CMK (cell line): Measurements from ENCODE around the gene STK24.

Experiments used
- DNase-seq: peaks from one replicate; pipeline ENCODE4 v3.0.0-alpha.2; 2010; ENCODE audit warnings: low read depth

The STK24 gene

DNA sequence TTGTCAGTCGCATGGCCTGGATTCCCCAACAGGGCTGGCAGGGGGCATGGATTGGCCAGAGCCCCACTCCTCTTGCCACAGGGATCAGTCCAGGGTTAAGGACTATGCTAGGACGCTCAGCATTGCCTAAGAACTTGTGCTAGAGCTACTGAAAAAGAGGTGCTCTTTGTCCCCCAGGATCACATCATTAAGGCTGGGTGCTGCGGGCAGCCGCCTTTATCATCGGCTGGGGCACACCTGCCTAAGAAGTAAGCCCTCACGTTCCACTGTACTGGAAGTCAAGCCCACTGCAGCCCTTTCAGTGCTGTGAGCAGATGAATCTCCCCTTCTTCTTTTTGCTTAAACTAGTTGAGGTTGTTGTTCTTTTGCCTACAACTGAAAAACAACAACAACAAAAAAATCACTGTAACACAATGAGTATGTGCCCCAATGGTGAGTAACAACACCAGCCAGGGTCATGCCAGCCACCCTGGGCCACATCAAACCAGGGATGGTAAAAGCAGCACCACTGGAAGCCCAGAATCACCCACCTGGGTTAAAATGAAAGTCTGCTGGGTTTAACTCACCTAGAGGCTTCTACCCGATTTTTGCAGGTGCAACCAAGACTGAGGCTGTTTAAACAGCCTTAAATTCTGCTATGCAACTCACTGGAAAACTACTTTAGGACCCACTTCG is 20.6 kb downstream of the STK24 start:
- DNase-seq: no peak

DNA sequence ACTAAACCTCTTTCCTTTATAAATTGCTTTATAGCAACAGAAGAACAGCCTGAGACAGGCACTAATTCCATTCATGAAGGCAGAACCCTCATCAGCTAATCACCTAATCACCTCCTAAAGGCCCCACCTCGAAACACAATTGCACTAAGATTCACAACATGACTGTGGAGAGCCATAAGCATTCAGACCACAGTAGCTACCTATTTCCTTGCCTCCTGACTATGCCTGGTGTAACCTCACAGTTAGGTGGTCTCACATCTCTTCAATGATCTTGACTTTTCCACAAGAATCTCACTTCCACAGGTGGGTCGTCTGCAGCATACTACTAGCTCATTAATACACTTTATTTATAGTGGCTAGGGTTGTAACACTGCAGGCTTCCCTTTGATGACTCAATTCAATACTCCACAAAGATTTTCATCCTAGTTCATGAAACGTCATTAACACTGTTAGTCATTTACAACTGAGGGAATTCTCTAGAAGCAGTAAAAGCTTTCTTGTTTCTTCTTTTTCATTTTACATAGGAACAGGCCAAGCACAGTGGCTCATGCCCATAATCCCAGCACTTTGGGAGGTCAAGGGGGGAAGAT is 27.1 kb downstream of the STK24 start:
- no peak for DNase-seq

DNA sequence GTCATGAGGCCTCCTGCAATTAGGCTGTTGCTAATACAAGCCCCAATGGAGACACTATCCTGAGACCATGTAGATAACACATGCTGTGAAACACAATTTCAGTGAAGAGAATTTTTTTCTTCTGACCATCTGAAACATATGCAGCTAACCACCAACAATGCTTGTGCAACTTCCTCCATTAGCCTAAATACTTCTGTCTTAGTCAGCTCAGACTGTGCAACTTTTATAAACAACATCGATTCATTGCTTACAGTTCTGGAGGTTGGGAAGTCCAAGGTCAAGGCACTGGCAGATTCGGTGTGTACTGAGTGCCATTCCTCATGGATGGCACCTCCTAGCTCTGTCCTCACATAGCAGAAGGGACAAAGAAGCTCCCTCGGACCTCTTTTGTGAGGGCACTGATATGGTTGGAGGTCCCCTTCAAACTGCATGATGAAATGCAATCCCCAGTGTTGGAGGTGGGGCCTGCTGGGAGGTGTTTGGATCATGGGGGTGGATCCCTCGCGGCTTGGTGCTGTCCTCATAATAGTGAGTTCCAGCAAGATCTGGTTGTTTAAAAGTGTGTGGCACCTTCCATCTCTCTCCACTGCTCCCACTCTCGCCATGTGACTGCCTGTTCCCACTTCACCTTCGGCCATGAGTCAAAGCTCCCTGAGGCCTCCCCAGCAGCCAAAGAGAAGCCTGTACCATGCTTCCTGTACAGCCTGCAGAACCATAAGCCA is 27.7 kb downstream of the STK24 start:
- DNase-seq: no peak

DNA sequence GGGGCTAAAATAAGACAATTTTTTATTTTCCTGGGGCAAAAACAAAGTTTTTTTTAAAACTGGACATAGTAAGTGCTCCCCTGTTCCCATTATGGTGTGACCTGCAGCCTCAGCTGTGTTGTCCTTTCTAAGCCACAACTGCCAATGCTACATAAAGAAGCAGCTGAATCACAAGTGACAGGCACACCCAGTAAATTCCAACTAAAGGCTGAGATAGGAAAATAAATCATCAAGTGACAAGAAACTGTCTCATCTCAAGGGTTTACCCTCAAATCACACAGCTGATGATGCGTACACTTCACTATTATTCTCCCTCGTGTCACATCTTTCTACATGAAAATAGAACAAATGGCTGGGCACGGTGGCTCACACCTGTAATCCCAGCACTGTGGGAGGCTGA is 28.7 kb downstream of the STK24 start:
- DNase-seq: no peak

DNA sequence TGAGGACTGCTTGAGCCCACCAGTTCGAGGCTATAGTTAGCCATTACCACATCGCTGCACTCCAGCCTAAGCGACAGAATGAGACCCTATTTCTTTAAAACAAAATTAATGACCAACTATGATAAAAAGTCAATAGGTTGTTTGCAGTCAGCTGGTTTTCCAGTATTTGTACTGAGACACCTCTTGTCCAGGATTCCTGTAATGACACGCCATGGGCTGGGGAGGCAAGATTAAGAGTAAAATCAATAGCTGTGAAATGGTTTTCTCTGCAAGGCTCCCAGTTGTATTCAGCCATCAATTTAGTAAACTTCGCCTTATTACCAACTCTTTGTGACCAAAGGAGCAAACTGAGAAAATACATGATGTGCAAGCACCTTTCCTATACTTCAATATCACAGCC is 29.5 kb downstream of the STK24 start:
- no peak for DNase-seq

DNA sequence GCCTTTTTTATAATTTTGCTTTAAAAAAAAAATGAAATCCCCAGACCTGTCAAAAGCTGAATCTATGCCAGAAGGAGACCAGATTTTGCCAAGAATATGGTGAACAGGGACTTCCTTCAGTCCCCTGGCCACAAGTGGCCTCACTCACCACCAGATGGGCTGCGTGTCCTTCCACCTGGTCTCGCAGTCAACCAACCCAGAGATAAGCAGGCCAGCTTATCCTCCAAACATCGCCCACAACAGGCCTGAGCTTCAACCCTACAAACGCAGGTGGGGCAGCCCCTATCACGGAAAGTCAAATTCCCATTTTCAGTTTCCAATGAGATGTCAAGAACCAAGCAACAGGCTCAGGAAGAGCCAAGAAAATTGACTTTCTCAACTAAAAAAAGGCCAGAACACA is 30.5 kb downstream of the STK24 start:
- DNase-seq: no peak

DNA sequence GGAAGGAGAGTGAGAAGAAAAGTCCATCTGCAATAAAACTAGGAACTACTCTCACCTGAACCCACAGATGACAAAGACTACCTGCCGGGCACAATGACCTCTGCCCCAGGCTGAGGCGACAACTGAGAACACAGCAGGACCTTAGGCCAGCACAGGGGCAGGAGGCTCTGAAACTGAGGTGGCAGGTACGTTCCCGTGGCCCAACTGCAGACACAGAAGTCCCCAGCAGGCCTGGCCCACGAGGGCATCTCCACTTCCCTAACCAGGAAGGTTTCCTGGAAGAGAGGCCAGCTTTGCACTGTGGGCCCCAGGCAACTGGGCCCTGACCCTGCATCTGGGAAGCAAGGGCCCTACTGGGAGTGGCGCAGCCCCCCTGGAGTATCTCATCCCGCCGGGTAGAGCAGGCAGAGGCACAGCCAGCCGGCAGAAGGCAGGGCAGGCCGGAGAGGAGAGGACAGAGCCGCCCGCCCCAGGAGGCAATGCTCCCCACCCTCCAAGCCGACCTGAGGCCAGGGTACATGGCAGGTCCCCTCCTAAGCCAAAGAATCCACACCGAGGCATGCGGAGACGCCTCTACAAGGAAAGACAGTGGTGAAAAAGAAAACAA is 32.7 kb downstream of the STK24 start:
- DNase-seq: no peak

DNA sequence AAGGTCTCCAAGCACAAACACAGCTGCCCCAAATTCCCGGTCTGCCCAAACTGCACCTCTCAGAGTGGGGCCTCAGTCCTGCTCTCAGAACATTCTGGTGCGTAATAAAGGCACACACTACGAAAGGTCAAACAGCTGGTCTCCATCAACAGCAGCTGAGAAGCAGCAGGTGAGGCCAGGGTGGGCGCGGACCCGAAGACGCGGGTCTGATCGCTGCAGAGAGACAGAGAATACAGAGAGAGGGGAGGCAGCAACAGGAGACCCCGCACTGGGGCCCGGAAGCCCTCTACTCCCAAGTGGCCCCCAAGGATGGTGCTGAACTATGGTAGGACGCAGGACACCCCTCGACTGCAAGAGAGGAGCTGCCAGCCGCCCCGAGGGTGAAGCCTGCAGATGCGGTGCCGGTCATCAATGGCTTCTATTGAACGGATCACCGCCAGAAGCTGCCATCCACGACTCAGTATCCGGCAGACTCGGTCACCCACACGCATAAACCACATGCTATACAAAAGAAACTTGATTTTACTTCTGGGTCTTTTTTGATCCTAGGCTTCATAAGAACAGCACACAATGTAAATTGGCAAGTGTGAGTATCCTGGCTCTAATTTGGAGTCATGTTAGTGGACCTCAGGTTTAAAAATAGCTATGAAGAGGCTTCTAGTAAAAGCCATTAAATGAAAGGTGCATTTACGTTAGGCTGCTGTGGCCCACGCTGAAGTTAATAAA is 33.4 kb downstream of the STK24 start:
- no peak for DNase-seq

DNA sequence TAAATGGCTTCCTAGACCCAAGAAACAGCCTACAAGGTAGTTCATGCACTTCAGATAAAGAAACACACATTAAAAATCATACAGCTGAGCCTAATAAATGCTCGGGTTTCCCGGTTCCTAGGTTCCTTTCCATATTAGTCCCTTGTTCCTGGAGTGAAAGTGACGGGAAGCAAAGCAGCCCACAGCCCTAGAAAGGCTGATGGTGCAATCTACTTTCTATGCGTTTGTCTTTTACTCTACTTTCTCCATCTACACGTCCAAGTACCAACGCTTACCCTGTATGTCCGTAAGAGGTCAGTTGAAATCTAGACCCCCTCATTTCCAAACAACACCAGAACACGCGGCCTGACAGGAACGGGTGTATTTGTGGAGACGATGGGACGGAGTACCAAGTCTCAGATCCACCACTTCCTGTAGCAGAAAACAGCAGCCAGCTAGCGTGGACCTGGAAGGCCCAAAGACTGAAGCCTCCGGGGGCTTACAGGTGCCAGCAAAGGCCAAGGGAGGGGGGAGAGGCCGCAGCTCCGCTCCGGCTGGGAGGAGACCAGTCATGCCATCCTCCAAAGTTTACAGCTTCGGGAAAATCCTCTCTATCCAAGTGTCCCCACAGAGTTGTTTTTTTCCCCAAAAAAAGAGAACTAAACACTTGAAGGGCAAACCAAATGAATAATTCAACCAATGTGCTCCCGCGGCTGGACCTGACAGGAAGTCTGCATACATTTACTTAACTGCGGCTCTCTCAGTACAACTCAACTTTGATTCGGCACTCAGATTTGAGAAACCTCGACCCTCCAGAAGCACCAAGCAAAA is 34.1 kb downstream of the STK24 start:
- no peak for DNase-seq

DNA sequence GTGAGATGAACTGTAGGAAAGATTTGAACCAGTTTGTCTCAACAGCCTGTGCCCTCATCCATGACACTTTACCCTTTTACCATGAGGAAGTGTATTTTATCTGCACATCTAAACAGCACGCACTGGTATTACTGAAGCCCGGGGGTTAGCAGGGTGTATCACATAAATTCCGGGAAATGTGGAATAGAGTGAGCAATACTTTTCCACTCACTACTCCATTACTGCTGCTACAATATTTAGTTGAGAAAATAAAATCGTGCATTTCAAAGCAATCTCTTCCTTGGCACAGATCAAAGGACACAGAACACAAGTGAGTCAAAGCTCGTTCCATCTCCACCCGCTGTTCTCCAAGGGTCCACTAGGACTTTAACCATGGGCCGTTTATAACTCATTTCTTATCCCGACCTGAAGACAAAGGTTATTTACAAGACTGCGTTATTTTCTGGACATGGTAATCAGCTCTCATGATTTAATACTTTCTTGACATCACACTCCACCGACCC is 35.2 kb downstream of the STK24 start:
- DNase-seq: no peak

DNA sequence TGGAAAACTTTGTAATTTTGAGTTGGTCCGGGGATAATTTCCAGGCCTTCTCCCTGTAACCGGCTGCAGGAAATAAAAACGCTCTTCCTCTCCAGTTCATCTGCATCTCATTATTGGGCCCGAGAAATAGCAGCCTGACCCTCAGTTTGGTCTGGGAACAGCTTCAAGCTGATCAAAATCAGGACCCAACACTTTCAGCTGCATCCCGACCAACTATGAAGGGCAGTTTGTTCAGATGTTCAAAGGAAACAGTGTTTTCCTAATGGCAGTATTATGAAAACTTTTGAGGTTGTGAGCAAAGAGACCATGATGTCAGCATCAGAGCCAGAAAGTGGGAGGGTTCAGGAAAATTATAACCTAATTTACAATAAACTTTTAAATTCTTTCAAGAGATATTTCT is 35.7 kb downstream of the STK24 start:
- no peak for DNase-seq

DNA sequence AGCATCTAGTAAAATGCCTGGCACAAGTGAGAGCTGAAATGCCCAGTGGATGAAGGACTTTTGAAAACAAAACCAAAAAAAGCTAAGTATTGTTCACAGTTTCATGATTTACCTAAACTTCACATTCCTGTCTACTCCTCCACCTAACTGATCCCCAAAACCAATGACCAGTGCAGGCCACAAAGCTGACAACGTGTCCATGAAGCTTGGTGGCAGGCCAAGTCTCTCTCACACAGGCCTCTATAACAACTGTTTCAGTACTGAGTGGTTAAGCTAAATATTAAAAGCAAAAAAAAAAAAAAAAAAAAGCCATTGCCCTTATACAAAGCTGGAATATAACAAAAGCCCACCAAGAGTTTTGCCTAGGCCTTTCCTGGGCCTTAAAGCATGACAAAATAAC is 36.4 kb downstream of the STK24 start:
- DNase-seq: no peak

DNA sequence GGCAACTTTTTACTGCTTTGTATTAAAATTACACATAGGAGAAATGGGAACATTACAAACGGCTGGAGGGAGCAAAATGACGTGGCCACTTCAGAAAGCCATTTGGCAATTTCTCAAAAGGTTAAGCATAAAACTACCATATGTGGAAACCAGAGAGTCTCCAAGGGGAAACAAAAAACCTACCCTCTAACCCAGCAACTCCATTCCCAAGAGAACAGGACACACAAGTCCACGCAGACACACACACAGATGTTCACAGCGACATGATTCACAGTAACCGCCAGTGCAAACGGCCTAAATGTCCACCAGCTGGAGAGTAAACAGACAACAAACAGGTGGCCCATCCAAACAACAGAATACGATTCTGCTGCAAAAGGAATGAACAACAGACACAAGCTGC is 37.2 kb downstream of the STK24 start:
- DNase-seq: no peak

DNA sequence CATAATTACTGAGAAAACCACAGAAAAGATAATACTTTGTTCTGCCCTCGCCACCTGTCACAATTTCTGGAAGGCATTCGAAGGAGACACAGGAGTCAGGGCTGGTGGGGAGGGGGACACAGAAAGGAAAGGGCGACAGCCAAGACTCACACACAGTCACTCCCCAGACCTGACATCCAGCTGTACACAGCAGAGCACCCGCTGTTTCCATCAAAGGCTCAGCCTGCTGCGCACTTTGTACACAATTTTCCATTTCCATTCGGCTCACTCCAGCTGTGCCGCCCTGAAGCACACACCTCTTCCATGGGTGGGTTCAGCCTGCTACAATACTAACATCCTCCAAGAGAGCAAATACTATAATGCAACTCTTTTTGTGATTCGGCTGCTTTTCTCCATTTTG is 38.0 kb downstream of the STK24 start:
- DNase-seq: no peak

DNA sequence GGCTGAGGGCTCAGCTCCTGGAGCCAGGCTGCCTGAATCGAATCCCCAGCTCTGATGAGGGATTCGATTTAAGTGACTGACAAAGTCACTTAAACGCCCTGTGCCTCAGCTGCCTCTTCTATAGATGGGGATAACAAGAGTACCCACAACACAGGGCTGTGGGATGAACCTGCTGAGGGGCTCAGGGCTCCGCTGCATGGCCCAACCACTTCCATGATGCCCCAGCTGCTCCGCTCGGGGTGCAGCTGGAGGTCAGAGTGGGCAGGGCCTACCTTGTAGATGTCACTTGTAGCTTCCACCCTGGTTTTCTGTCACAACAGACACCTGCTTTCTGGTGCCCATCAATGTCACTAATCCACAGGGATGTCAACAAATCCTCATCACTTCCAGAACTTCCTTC is 39.2 kb downstream of the STK24 start:
- no peak for DNase-seq

DNA sequence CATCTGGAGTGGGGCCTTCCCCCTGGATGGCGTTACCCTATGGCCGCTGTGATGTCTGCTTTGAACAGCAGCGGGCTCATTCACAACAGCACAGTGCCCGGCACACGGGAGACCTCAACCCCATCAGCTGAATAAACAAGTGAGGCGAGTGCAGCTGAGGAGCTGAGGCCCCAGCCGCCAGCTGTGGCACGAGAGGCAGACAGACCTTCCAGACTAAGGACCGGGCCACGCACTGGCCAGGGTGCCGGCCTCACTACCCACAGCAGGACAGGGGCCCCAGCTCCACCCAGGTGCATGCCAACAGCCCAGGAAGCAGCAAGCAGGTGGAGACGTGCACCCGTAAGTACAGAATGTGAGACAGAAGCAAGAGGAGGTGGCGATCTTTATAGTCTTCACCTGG is 39.6 kb downstream of the STK24 start:
- no peak for DNase-seq

DNA sequence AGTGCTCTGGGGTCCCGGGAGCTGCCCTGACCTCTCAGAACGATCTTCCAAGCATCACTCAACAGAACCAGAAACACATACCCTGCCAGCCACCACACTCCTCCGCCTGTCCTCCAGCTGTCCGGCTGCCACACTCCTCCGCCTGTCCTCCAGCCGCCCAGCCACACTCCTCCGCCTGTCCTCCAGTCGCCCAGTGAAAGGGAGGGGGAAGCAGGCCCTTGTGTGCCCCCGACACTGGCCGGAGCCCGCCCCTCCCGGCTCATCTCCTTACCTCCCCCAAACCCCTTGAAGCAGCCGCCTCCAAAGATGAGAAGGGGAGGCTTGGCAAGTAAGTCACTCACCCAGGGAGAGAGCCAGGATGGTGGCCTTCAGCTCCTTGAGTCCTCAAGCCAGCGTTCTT is 40.2 kb downstream of the STK24 start:
- no peak for DNase-seq

DNA sequence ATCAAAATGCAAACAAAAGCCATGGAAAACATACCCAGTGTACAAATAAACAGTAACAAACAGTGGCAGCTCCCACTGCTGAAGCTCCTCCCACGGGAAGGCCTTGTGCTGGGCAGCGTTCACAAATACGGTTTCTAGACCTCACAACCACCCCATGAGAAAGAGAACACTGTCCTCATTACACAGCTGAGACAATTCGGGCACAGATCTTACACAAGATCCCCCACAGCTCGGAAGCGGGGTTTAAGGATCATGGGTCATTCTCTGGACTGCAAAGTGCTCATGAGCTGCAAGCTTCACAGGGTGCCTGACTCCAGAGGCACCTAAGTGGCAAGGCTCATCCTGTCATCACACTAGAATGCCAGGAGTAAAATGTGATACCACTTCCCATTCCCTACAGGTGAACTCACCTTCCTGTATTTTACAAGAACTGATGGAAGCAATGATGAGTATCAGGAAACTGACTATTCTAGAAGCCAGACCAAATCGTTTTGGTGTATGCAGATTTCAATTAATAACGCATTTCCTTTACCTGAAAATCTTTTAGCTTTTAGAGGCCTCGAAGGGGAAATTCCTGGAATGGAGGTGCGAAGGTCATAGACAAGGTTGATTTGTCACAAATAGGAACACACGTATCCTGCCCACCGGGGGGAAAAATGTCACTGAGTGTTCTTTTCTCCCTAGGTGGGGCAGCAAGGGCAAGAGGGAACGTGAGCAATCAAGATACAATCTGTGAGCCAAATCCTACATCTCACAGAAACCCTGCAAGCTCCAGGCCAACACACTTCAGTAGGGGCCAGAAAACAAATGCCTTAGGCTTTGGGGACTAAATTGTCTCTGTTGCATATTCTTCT is 41.2 kb downstream of the STK24 start:
- DNase-seq: no peak

DNA sequence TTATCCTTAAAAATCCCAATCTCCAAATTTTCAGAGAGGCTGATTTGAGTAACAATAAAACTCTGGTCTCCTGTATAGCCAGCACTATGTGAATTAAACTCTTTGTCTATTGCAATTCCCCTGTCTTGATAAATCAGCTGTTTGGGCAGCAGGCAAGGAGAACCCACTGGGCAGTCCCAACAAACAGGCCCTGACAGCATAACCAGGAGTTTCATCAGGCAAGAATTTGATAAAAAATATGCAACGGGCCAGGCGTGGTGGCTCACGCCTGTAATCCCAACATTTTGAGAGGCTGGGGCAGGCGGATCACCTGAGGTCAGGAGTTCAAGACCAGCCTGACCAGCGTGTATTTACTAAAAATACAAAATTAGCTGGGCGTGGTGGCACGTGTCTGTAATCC is 42.1 kb downstream of the STK24 start:
- no peak for DNase-seq

DNA sequence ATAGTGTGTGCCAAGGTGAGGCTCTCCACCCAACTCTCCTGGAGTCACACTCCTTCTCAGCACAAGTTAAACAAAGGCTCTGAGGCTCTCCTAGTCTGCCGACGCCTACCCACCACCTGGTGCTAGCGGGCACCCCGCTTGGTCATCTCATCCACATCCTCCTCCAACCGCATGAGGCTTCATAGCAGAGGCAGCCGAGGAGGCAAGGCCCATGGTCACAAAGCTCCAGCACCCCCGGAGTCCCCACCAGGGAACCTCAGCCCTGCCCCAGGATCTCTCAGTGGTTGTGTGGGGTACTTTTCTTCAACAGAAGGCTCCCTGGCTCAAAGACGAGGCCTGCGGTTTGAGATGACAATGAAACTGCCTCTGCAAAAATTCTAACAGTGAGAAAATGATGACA is 43.0 kb downstream of the STK24 start:
- DNase-seq: no peak

DNA sequence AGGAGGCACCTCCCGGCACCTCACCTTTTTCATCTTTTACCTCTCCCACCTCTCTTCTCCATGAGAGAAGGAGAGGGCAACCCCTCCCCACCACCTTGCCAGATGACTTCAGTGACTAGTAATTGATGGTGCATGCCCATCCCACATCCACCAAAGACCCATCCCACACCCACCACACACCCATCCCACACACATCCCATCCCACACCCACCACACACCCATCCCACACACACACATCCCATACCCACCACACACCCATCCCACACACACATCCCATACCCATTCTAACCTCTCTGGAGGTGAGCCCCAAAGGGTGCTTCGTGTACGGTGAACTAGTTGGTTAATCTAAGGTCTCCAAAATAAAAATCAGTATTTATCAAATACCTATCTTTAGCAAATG is 44.7 kb downstream of the STK24 start:
- DNase-seq: no peak
